HG03575 (cell line): ENCODE results near the gene OR5A1.
"Not testable (repeated sequence)": the region's sequence is repeated elsewhere in the genome, so short reads cannot be mapped to it uniquely, and the experiment has no call there.

Experiments
- ATAC-seq: cut with Tn5 transposase; IDR thresholded peaks from one replicate; pipeline ENCODE4 v1.9.1; 2021; ENCODE audit not compliant: unreplicated experiment, insufficient number of reproducible peaks, low FRiP score; ENCODE audit errors: extremely low read depth

The OR5A1 gene

GRCh38 chr11:59436169-59436568 is at the start of gene OR5A1:
OR5A1 (plus strand) TSS chr11:59436469; CDS start chr11:59443169, 6,700 bp downstream.
- ATAC-seq = no peak

- no peak for ATAC-seq
These were observed 42.1 kb upstream of the OR5A1 start for GRCh38 chr11:59394186-59394585.

- no peak for ATAC-seq
These were observed 35.6 kb upstream of the OR5A1 start for GRCh38 chr11:59400461-59401261.

DNA sequence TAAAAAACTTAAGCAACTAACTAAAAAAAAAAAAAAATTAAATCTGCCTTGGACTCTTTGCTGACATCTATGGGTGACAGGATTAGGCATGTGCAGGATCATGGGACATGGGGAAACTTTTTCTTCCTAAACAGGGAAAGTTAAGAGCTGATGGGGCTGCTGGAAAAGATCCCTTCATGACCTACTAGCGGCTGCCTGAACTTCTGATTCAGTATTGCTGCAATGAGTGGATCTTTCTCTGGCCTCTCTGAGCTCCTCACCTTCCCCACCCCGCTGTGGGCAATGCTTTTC is 35.1 kb upstream of the OR5A1 start:
- ATAC-seq = no peak

GRCh38 chr11:59403546-59403945 is 32.7 kb upstream of the OR5A1 start:
- no peak for ATAC-seq

DNA sequence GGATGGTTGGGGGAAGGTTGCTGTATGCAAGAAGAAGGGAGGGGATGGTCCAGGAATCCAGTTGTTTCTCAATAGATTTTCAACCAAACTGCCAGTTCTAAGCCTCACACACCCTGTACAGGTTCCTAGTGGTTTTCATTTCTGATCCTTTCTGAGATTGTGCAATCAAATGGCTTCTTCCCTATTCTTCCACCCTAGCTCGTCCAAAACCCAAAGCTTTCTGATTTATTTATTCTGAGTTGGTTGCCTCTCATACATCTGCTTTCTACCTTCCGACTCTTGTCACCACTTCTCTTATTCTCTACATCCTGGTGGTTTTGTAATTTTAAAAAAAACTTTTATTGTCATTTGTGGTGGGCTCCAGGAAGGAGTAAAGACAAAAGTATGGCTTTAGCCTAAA is 22.6 kb upstream of the OR5A1 start:
- no peak for ATAC-seq

DNA sequence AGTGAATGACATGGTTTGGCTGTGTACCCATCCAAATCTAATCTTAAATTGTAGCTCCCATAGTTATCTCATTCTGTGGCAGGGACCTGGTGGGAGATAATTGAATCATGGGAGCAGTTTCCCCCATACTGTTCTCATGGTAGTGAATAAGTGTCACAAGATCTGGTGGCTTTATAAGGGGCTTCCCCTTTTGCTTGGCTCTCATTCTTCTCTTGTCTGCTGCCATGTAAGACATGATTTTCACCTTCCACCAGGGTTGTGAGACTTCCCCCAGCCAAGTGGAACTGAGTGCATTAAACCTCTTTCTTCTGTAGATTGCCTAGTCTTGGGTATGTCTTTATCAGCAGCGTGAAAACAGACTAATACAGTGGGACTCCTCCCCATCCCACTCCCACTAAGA is 21.2 kb upstream of the OR5A1 start:
- ATAC-seq = no peak

DNA sequence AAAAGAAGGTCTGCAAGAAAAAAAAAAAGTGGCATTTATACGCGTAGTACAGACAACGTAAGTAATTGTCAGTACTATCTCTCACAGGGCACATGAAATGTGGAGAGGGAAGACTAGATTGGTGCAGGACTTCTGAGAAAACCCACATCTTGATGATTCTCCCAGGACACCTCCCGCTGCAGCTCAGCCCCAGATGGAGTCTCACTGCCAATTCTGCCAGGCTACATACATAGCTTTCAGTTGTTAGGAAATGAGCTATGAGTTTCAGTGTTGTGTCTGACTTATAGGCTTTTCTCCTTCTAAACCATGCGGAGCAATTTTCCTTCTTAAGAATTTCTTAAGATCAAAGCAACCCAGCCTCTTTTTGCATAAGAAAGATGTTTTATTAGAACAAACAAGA is 19.7 kb upstream of the OR5A1 start:
- no peak for ATAC-seq

- no peak for ATAC-seq
These were observed 19.2 kb upstream of the OR5A1 start for GRCh38 chr11:59417023-59417422.

DNA sequence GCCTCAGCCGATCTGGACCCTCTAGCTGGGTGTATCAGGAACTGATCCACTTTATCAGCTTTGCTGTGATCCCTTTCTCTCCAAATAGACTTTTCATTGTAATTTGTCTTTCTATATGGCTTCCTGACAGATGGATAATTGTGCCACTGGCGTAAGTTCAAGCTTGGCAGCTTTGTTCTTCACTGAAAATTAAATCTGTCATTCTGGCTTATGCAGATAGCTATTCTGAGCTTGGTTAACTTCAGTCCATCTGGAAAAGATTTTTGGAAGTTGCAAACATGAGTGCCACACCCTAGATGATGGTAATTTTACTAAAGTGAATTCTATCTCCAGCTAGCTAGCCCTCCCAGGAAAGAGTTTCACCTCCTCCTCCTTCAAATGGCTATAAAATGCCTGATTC is 18.1 kb upstream of the OR5A1 start:
- no peak for ATAC-seq

- ATAC-seq = no peak
These were observed 12.4 kb upstream of the OR5A1 start for GRCh38 chr11:59423835-59424234.

DNA sequence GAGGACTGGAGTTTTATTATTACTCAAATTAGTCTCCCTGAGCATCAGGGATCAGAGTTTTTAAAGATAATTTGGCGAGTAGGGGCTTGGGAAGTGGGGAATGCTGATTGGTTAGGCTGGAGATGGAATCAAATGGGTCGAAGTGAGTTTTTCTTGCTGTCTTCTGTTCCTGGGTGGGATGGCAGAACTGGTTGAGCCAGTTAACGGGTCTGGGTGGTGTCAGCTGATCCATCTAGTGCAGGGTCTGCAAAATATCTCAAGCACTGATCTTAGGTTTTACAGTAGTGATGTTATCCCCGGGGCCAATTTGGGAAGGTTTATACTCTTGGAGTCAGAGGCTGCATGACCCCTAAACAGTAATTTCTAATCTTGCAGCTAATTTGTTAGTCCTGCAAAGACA is 11.1 kb upstream of the OR5A1 start:
- ATAC-seq = no peak

- ATAC-seq = no peak
These were observed 9.8 kb upstream of the OR5A1 start, which contains the start of gene OR5A2 for GRCh38 chr11:59426361-59427067. OR5A2 (minus strand) TSS chr11:59426413; CDS start chr11:59422953, 3,460 bp downstream.

- no peak for ATAC-seq
These were observed 9.2 kb upstream of the OR5A1 start for GRCh38 chr11:59427068-59427382.

GRCh38 chr11:59429924-59430516 is 6.2 kb upstream of the OR5A1 start:
- no peak for ATAC-seq

DNA sequence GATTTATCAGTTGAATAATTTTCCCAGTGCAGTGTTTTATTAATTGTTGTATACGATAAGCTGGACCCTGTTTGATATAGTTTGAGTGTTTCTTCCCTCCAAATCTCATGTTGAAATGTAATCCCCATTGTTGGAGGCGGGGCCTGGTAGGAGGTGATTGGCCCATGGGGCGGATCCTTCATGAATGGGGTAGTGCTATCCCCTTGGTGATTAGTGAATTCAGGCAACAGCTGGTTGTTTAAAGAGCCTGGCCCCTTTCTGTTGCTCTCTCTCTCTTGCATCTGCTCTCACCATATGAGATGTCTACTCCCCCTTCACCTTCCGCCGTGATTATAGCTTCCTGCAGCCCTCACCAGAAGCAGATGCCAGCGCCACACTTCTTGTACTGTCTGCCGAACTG is 1.5 kb downstream of the OR5A1 start:
- ATAC-seq = no peak

- ATAC-seq = not testable (repeated sequence)
These were observed 9.4 kb downstream of the OR5A1 start for GRCh38 chr11:59445624-59446023.

DNA sequence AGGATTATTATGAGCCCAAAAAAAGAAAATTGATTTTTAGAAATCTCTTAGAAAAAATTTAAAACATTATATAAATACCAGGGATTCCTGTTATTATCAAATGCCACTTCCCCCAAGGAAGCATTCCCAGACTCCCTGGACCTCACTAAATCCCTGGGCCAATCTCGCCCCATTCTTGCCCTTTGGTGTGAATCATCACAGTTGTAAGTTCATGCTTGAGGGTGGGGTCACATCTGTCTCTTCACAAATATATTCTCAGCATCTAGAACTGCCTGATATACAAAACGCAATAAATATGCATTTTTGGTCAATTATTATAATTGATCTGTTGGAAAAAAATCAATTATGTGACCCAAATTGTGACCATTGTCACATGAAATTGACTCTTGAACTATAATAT is 12.2 kb downstream of the OR5A1 start:
- no peak for ATAC-seq

- ATAC-seq = no peak
These were observed 20.4 kb downstream of the OR5A1 start, which contains the start of gene OR4D6 for GRCh38 chr11:59456661-59457060. OR4D6 (plus strand) TSS chr11:59456961; CDS start chr11:59456961, 0 bp downstream.

DNA sequence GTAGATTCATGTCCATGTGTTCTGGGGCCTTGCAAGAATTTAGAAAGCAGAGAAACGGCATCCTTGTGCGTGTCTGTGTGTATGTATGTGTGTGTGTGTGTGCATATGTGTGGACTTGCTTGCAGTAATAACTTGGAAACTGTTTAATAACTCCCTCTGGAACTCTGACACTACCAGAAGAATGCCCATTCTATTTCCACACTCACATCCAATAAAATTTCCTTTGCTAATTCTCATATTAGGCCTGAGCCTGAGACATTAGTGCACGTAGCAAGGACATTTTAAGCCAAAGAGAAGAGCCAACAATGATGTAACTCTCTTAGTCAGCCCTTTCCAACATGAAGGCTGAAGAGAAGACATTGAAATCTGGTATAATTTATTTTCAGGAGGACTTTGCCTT is 23.6 kb downstream of the OR5A1 start:
- ATAC-seq = no peak
